ENCODE results near the gene SLC35B2.

GRCh38 chr6:44275271-44275748 lies 18.0 kb upstream of the SLC35B2 start:
- no peak for TF ChIP-seq TAF1 (IDR thresholded peaks at IDR 0.05; ENCODE audit: borderline replicate concordance, low read depth, low read length)
- no peak for TF ChIP-seq EP300 (IDR thresholded peaks at IDR 0.05; ENCODE audit: borderline replicate concordance in 1 of 2, low read depth in 1 of 2, low read length in 1 of 2)
- no peak for TF ChIP-seq ZBTB33 (IDR thresholded peaks at IDR 0.05; ENCODE audit: borderline replicate concordance, low read depth)
- no peak for TF ChIP-seq CTCF (IDR thresholded peaks at IDR 0.05)
- no peak for TF ChIP-seq EZH2phosphoT487 (IDR thresholded peaks at IDR 0.05; ENCODE audit: borderline replicate concordance, low read depth)
- no peak for TF ChIP-seq FOXJ3 (CRISPR knock-in tag; IDR thresholded peaks at IDR 0.05)
- TF ChIP-seq TEAD4 (IDR thresholded peaks at IDR 0.05; ENCODE audit: borderline replicate concordance, insufficient read depth), result no peak
- TF ChIP-seq RFX5 (IDR thresholded peaks at IDR 0.05; ENCODE audit: low read length), result no peak
- TF ChIP-seq NFIC (IDR thresholded peaks at IDR 0.05; ENCODE audit: borderline replicate concordance), result no peak
- no peak for TF ChIP-seq TCF12 (IDR thresholded peaks at IDR 0.05)
- no peak for TF ChIP-seq YY1 (IDR thresholded peaks at IDR 0.05; ENCODE audit: low read depth)
- no peak for TF ChIP-seq POLR2AphosphoS5 (IDR thresholded peaks at IDR 0.05; ENCODE audit: low read depth, low read length)
- no peak for TF ChIP-seq MAX (IDR thresholded peaks at IDR 0.05; ENCODE audit: low read depth)
